AG20443 (cell line): ENCODE data around the gene NKAIN4.

Experiments used
- DNase-seq: peaks from one replicate; pipeline ENCODE4 v3.0.0; 2012; ENCODE audit warnings: low spot score, mixed read lengths

NKAIN4 gene

DNA sequence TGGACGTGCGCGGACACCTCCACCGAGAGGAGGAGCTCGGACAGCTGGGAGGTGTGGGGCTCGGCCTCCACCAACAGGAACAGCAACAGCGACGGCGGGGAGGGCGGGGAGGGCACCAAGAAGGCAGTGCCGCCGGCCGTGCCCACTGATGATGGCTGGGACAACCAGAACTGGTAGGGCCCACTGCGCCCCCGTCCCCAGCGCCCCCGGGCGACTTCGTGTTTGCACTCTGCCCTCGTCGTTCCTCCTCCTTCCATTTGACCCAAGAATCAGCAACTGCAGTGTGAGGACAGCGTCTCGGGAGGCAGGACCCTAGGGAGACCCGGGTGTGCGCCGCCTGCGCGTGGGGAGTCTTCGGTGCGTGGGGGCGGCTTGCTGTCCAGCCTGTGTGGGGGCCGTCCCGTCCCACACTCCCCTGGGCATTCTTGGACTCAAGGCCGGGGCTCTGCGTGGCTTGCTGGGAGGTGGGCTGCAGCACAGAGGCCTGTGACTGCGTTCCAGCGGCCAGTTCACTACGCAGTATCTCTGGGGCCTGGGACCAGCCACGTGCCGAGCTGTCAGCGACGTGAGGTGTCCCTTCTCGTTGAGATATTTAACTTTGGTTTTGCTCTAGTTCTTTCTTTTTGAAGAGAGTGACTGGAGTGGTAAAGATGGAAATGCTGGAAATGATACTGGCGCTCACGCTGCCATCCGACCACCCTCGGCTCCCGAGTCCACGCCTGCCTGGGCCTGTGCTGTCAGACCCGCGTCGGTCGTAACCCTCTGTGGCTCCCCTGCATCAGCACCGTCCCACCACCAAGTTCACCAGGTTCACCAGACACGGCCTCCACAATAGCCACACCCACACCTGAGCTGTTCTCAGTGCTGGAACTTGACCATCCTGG lies 33.7 kb upstream of the NKAIN4 start:
- DNase-seq: no peak

DNA sequence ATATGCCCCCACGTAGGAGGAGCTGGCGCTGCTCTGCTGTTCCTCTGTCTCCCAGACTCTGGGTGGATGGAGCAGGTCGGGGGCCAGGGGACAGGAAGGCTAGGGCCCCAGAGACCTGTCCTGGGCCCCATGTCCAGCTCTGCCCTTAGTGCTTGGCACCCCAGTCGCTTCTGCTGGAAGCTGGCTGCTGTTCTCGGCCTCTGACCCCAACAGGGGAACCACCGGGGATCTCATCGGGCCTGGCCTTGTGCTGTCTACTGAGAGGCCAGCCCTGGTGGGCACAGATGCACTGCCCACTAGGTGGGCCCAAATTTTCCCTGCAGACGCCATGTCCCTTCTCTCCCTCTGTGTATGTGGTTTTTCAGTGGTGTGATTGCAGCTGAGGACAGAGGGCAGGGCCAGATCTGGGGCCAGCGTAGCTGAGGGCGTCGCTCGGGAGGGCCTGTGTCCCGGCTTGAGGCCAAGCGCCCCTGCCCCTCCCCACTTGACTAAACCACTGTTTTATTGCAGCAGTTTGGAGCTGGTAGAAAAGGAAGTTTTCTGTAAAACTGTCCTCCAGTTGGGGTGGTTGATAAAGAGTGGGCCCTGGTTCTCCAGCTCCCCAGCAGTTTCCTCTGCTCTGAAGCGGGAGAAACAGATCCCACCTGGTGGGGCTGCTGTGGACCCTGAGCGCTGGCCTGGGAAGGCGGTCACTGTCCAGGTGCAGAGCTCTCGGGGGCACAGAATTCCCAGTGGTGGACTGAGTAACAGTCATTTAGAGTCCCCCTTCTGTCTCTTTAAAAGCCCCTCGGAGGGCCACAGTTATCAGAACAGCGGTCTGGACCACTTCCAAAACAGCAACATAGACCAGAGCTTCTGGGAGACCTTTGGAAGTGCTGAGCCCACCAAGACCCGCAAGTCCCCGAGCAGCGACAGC lies 32.8 kb upstream of the NKAIN4 start:
- DNase-seq: no peak

DNA sequence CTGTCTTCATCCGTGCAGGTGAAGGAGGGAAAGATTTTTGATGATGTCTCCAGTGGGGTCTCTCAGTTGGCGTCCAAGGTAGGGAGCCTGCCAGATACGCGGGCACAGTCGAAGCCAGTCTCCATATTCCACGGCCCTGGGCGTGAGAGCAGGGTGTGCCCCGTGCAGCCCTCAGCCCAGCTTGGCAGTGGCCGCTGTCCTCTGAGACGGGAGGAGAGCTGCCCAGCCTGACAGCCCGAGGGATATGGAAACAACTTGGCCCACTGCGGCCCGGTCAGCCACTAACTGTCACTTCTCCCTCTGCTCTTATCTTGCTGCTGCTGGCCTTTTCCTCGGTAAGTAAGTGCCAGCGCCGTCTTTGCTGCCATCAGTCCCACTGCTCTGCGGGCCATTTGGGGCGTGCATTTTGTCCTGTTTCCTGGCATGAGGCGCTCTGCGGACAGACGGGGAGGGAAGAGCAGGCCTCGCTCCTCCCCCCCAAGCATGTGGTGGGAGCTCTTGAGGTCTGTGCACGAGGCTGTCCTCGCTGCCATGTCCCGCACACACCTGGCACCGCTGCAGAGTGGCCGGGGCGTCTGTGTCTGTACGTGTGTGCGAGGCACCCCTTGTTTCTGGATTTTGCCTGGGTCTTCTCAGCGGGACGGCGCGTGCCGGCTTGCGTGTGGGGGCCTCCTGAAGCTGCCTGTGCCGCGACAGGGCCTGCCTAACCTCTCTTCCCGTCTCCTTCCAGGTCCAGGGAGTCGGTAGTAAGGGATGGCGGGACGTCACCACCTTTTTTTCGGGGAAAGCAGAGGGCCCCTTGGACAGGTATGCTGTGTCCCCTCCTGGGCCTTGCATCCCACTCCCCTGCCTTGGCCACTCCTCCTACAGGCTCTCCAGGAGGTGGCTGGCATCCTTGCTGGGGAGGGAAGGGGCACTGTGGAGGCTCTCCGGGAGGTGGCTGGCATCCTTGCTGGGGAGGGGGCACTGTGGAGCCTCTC lies 31.7 kb upstream of the NKAIN4 start:
- no peak for DNase-seq

DNA sequence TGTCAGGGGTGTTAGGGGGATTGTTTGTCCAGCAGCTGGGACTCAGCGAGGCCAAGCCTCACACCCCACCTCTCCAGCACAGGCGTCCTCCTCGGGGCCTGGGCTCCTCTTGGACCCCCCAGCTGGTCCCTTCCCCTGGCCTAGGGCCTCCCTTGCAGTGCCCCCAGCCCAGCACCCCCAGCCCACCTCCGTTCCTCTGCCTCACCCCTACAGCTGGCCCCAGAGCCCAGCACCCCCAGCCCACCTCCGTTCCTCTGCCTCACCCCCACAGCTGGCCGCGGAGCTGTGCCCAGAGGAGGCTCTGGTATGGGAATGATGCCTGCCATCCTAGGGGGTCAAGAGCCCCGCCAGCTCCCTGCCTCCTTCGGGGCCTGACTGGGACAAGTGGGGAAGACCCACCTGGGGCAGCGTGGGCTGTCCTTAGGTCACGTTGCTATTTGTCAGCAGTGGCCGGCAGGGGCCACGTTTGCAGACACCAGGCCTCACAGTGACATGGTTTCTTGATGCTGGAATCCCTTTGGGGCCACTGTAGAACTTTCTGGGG lies 30.8 kb upstream of the NKAIN4 start:
- no peak for DNase-seq

DNA sequence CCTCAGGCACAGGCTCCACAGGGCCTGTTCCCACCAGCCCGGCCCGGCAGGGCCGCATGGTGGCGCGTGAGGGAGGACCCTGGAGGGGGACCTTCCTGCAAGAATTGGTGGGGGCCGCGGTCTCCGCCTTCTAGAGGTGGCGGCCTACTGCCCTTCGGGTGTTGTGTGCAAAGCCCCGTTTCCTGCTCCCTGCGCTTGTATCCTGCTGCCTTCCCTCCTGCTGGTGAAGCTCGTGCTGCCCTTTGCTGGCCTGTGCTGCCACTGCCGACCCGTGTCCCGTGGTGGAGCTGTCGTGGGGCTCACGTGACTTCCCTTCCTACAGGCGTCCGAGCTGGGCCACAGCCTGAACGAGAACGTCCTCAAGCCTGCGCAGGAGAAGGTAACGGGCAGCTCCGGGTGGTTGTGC lies 30.3 kb upstream of the NKAIN4 start:
- DNase-seq: no peak

DNA sequence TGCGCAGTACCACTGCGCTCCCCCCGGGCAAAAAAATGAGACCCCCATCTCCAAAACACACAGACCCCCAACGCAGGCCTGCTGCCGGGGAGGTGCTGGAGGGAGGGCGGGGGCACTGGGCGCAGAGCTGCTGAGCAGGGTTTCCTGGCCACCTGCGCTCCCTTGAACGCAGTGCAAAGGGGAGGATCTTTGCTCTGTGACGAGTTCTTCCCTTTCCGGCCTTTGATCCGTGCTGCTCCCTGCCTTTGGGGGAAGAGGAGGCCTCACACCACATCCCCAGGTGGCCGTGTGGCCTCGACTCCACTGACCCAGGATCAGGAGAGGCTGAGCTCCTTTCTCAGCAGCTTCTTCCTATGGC lies 29.8 kb upstream of the NKAIN4 start:
- no peak for DNase-seq

DNA sequence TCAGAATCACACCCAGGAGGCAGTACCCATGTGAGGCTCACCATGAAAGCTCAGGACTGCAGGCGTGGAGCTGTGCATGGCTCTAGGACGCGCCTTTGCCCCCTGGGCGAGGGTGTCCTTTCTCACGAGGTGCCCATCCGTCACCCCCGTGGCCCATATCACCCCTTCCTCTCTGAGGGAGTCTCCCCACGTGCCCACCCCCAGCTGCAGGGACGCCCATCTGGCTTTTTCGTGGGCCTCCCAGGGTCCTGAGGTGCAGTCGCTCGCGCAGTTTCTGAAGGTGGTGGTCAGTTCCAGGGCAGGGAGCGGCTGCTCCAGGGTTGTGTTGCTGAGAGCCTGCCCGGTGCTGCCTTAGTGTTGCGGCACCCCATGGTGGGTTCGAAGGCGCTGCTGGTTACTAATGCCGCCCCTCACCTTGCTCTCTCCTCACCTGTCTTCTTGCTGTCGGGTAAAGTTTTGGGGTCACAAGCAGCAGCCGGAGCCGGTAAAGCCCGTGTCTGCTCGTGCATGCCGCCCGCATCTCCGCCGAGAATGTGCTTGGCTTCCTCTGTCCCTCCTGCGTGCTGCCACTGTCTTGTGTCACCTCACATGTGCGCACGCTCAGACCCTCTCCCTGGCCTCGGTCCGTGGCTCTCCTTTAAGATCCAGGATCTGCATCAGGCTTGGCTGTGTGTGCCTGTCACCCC lies 29.3 kb upstream of the NKAIN4 start:
- no peak for DNase-seq

DNA sequence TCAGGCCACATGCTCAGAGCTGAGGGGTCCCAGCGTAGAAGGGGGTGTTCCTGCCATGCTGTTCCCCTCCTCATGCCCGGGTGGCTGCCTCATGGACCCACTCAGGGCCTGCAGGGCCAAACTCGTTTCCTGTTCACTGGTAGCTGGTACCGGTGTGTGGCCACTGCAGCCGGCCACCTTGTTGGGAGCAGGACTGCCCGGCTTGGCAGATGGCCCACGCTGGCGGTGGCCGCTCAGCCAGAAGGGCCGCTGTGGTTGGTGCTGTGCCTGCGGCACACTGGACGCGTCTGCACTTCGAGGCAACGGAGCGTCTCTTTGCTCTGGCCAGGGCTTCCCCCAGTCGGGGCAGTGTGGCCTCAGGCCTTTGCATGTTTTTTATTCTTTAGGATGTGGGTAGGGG lies 28.7 kb upstream of the NKAIN4 start:
- no peak for DNase-seq

DNA sequence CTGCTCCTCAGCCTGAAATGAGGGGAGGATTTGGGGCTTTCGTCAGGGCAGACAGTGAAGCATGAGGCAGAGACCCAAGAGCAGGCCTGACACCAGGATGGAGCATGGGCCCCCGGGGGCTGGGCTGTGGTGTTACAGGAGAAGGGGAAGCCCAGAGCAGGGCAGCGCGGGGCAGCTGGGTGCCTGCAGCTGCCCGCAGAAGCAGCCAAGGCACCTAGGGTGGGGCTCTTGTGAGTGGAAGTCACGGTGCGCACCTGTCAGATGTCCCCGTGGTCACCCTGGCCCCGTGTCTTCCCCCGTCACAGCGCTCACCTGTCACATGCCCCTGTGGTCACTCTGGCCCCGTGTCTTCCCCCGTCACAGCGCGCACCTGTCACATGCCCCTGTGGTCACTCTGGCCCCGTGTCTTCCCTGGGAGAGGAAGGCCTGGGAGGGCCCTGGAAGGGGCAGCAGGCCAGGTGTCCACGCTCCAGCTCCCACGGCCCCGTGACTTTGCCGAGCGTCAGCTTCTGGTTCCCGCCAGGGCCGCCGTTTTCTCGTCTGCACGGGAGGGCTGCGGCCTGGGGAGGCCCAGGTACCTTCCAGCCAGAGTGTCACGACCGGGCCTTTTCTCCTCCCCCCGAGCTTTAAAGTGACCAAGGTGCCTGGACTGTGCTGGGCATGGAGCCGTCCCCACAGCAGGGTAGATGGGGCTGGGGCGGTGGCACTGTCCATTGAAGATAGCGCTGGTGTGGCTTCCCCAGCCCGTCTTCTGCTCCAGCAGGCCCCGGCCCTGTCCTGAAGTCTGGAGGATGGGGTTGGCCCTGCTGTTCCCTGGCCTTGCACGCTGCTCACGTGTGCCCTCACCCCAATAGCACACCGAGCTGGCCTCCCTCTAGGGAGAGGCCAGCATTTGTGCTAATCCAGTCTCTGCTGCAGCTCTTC lies 27.7 kb upstream of the NKAIN4 start:
- no peak for DNase-seq

DNA sequence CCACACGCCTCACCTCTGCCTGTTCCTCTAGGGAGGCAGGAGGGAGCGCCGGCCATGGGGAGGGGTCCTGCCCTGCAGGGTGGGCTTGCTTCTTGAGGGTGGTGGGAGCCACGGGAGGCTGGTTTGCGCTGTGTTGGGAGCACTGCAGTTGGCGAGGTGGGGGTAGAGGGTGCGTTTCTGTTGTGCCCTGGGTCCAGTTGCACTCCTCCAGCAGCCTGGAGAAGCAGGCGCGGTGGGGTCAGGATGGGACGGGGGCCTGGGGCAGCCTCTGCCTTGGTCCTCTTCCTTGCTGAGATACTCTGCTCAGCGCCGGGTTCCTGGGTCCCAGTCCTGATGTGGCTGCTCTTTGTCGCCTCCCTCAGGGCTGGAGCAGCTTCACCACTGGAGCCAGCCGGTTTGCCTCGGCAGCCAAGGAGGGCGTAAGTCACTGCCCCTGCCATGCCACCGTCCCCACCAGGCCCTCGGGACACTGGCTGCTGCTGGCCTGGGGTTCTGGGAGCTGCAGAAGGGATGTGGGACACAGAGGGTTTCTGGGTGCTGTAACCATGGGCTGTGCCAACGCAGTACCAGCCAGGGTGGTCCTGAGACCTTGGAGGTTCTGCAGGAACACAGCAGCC lies 26.8 kb upstream of the NKAIN4 start:
- DNase-seq: no peak

DNA sequence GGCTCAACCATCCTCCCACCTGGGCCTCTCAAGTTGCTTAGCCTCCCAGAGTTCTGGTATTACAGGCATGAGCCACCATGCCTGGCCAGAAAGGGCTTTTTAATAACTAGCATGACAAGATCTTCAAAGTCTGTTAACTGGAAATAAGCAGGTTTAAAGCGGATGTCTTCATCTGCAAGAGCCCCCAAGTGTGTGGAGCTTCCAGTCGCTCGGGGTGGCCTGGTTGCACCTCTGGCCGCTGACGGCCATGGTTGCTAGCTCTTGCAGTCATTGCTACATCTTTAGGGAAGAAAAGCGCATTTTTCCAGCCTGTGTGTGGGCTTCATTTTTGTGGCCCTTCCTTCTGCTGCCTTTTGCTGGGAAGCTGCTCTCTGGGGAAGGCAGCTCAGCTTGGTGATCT lies 26.1 kb upstream of the NKAIN4 start:
- DNase-seq: no peak

DNA sequence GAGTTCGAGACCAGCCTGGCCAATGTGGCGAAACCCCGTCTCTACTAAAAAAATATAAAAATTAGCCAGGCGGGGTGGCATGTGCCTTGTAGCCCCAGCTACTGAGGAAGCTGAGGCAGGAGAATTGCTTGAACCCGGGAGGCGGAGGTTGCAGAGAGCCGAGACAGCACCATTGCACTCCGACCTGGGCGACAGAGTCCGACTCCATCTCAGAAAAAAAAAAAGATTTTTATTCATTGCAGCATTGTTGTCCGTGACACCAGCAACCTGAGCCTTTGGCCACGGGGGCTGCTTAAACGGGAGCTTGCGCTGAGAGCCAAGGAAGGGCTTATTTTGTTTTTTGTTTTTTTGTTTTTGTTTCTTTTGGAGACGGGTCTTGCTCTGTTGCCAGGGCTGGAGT lies 25.7 kb upstream of the NKAIN4 start:
- no peak for DNase-seq

DNA sequence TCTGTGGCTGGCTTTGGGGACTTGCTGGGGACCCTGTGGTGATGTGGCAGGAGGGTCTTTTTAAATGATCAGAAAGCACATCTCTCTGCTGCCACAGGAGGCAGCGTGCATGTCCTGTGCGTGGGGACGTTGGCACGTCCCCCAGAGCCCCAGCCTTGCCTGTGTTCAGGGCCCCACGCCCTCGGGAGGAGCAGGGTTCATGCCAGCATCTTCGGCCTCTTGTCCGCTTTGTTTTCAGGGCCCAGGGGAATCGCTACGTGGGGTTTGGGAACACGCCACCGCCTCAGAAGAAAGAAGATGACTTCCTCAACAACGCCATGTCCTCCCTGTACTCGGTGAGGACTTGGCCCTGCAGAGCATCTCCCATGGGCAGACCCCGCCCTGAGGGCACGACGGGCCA lies 24.4 kb upstream of the NKAIN4 start:
- no peak for DNase-seq

DNA sequence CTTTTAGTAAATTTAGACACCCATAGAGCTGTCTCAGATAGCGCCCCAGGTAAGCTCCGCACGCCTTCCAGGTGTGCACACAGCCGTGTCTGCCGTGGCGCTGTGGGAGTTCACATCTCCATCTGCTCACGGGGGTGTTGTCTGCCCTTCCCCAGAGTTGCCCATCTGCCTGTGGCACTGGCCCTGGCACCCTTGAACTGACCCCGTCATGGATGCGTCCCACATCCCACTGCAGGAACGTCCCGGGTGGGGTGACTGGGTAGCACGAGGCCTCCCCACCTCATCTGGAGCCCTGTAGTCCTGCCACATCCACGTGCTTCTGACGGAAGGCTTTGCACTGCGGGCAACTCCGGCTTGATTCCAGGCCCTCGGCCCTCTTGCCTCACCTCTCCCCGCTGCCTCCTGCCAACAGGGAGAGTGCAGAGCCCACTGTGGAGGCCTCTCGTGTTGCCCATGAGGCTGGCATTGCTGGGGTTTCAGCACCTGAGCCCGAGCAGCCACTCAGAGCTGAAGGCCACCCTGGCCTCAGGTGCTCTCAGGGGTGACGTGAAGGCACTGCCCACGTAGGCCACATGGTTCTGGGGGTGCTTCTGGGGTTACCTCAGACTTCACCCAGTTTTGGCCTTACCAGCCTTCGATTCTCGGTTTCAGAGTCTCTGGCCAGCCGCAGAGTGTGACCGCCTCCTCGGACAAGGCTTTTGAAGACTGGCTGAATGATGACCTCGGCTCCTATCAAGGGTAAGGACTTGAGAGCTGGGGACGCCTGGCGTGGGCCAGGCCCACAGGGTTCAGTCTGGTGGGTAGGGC lies 23.4 kb upstream of the NKAIN4 start:
- DNase-seq: no peak

DNA sequence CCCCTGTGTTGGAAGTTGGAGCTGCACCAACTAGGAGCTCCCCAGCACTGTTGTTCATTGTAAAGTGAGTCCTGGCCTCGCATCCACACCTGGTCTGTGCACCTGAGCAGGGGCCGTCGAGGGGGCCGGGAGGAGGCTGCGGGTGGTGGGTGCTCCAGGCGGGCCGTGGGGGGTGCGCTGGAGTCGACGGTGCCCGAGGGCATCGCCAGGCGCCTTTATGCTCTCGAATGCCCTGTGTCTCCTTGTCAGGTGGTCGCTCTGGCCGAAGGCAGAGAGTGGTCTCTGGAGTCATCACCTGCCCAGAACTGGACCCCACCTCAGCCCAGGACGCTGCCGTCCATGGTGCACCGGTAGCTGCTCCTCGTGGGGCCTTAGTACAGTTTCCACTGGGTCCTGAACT lies 22.7 kb upstream of the NKAIN4 start:
- no peak for DNase-seq

DNA sequence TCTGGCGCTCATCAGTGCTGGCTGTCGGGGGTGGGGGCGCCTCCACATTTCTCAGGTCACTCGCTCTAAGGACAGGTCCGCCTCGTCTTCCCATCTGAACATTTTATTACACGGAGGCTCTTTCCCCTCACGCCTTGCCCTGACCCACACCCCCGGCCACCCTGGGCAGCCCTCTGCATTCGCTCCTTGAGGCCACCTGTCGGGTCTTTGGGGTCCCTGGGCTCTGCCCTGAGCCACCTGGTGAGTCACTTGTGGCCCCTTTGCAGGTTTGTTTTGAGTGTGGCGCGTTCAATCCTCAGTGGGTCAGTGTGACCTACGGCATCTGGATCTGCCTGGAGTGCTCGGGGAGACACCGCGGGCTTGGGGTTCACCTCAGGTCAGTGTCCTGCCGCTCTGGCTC lies 21.6 kb upstream of the NKAIN4 start:
- no peak for DNase-seq

DNA sequence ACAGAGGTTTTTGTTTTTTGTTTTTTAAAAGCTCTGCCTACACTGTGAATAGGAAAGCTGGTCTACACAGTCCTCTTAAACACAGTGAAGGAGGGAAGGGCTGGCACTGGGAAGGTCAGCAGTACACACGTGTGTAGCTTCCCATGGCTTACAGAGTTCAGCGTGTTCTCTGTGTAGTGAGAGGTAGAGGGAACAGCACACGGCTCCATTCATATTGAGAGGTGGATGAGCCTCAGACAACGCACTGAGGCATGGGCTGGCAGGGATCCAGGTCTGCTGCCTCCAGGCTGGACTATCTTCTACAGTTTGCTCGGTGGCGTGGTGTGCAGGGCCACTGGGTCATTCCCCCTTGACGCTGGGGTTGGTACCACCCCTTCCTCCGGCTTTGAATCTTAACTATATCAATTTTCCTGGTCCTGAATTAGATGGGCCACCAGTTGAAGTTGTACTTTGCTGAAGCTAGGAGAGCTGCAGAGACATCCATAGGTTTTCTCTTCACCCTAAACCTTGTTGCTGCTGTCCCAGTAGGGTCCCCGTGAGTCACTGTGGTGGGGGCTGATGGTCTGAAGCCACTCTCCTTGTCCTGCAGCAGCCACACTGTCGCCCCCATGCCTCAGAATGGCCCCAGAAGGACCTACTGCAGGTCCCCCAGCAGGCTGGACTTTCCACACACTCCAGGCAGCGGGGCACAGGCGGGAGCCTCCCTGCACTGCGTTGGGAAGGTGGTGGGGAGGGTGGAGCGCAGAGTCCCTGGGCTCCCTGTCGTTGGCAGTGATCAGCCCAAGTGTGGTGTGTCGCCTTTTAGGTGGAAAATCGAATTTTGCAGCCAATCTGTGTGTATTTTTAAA lies 20.3 kb upstream of the NKAIN4 start:
- no peak for DNase-seq
